Endothelial cell (in vitro differentiated cells): ENCODE measurements around the gene HDAC9. TPM values are rescaled to one million over a fixed set of nuclear protein-coding genes. Genes with fewer than 3 reads are reported as not detected.
A peak's percentile ranks its signal among the peaks of the same experiment; 100 is the strongest.
"Not testable (repeated sequence)": the region's sequence is repeated elsewhere in the genome, so short reads cannot be mapped to it uniquely, and the experiment has no call there.

Experiments
- DNase-seq: peaks from one replicate; pipeline ENCODE4 v3.0.0; 2021; ENCODE audit warnings: low spot score
- H3K27ac Mint-ChIP-seq: one replicate; pipeline ENCODE4 v1.8.0; 2021; ENCODE audit warnings: mixed read lengths, inconsistent platforms; ENCODE audit not compliant: unreplicated experiment
- H3K27me3 Mint-ChIP-seq: one replicate; pipeline ENCODE4 v1.8.0; 2021; ENCODE audit warnings: mild to moderate bottlenecking, moderate library complexity, mixed read lengths, inconsistent platforms; ENCODE audit not compliant: unreplicated experiment
- H3K36me3 Mint-ChIP-seq: one replicate; pipeline ENCODE4 v1.8.0; 2021; ENCODE audit warnings: mild to moderate bottlenecking, low read depth, mixed read lengths, inconsistent platforms; ENCODE audit not compliant: unreplicated experiment
- H3K4me1 Mint-ChIP-seq: one replicate; pipeline ENCODE4 v1.8.0; 2021; ENCODE audit warnings: mild to moderate bottlenecking, mixed read lengths, inconsistent platforms; ENCODE audit not compliant: unreplicated experiment
- H3K4me3 Mint-ChIP-seq: one replicate; pipeline ENCODE4 v1.8.0; 2021; ENCODE audit warnings: mild to moderate bottlenecking, mixed read lengths, inconsistent platforms; ENCODE audit not compliant: unreplicated experiment
- H3K9me3 Mint-ChIP-seq: one replicate; pipeline ENCODE4 v1.8.0; 2021; ENCODE audit warnings: mixed read lengths, inconsistent platforms; ENCODE audit not compliant: unreplicated experiment
- CTCF ChIP-seq: fragments of 200-600 bp; sonication (generic); IDR thresholded peaks from one replicate; pipeline ENCODE4 v1.5.0; 2021; ENCODE audit warnings: antibody characterized with exemption; ENCODE audit not compliant: unreplicated experiment
- total RNA-seq: library from RNA; stranded (reverse); fragmentation: NEBNext Ultra II Directional; extraction: Animal tissue kit (Norgen Biotek cat#: 25700); gene quantifications from one replicate; pipeline ENCODE4 v1.2.1, GENCODE V29; 2021; ENCODE audit not compliant: unreplicated experiment

The HDAC9 gene
- total RNA-seq, 1 donor from 2014 or later, result 1.2 TPM

DNA sequence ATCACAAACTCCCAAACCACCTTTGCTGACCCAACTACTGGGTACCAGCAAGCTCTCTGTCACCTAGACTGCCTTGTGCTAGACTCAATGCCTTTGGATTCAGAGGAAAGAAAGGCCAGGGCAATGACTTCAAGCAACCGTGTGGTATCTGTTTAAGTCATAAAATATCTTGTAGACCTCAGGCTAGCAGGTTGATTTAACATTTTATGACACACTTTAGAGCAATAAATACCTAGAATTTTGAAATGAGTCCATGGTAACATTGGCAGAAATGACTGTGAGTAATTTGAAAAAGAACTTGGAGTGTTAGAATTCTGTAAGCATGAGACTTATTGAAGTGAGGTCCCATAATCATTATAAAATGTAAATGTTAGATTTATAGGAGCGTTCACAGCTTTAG lies 534.7 kb downstream of the HDAC9 start:
- H3K4me3 Mint-ChIP-seq, result no peak overlapping the region
- no peaks in the 10 kb centered on the region for H3K36me3 Mint-ChIP-seq
- no peaks in the 10 kb centered on the region for H3K9me3 Mint-ChIP-seq
- no peaks in the 10 kb centered on the region for H3K4me1 Mint-ChIP-seq
- no peak for DNase-seq
- H3K27ac Mint-ChIP-seq, result no peak overlapping the region
- TF ChIP-seq CTCF, result no peak
- no peaks in the 10 kb centered on the region for H3K27me3 Mint-ChIP-seq

DNA sequence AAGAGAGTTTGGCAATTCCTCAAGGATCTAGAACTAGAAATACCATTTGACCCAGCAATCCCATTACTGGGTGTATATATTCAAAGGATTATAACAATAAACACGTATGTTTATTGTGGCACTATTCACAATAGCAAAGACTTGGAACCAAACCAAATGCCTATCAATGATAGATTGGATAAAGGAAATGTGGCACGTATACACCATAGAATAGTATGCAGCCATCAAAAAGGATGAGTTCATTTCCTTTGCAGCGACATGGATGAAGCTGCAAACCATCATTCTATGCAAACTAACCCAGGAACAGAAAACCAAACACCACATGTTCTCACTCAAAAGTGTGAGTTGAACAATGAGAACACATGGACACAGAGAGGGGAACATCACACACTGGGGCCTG lies 537.4 kb downstream of the HDAC9 start:
- H3K27ac Mint-ChIP-seq, H3K27me3 Mint-ChIP-seq, H3K9me3 Mint-ChIP-seq: not testable (repeated sequence)

DNA sequence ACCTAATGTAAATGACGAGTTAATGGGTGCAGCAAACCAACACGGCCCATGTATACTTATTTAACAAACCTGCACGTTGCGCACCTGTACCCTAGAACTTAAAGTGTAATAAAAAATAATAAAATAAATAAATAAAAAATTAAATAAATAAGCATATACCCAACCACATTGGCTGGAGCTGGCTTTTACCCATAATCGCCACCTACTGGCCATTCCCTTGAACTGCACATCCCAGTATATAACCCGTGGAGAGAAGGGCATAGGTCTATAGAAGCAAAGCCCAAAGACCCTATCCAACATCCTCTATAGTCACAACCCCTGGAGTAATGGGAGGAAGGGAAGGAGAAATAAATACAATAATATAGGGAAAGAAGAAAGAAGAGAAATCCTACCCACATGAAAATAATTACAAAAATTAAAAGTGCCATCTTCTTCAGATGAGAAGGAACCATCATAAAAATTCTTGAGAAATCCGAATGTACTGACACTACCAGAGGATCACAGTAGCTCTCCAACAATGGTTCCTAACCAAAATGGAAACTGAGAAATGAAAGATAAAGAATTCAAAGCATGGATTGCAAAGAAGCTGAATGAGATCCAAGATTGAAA lies 556.3 kb downstream of the HDAC9 start:
- Mint-ChIP-seq H3K36me3 (no peaks in the 10 kb centered on the region), H3K9me3 (no peaks in the 10 kb centered on the region), H3K4me3 (no peak overlapping the region), H3K27ac (no peak overlapping the region), H3K27me3 (no peaks in the 10 kb centered on the region), H3K4me1 (no peaks in the 10 kb centered on the region)
- peak; percentile 33 for DNase-seq
- peak; percentile 82 for TF ChIP-seq CTCF

More for the DNA sequence above, 537.4 kb downstream of the HDAC9 start:
- H3K36me3 Mint-ChIP-seq, H3K4me1 Mint-ChIP-seq, DNase-seq, H3K4me3 Mint-ChIP-seq: not testable (repeated sequence)
